Measurements from ENCODE around the gene COPG1.

GRCh38 chr3:129324855-129325254 lies 75.4 kb downstream of the COPG1 start:
- no peak for TF ChIP-seq POLR2AphosphoS5 (IDR thresholded peaks at IDR 0.05; ENCODE audit: borderline replicate concordance, low read depth, low read length)
- no peak for TF ChIP-seq EZH2 (IDR thresholded peaks at IDR 0.05)
